HL-60 (cell line): ENCODE measurements around the gene MACROD2.

ENCODE experiments used
- CTCF ChIP-seq: IDR thresholded peaks from one replicate; pipeline ENCODE4 v1.5.1; 2011; ENCODE audit warnings: low read length, control low read depth, inconsistent platforms; ENCODE audit not compliant: insufficient read depth
- GABPA ChIP-seq: IDR thresholded peaks from 2 replicates; pipeline ENCODE4 v1.6.1; 2012; ENCODE audit warnings: low read depth
- REST ChIP-seq: IDR thresholded peaks from 2 replicates; pipeline ENCODE4 v1.6.1; 2012; ENCODE audit warnings: low read depth; ENCODE audit not compliant: insufficient replicate concordance
- SPI1 ChIP-seq: IDR thresholded peaks from 2 replicates; pipeline ENCODE4 v1.6.1; 2012; ENCODE audit warnings: low read depth, mild to moderate bottlenecking, borderline replicate concordance

DNA sequence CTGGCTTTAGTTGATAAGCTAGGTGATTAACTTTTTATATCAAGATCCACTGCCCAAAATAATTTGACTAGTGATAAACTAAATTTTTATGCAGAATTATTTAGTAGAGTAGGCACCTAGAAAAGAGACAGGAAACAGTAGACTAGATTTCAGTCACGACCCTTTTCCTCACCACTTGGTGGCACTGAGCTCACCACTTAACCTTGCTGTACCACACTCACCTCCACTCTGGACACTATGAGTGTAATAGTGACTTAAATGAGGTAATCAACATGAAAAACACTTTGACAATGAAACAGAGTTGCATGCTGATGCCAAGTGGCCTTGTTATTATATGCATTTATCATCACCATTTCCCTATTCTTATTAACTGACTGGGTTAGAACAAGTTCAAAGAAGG is 1847.6 kb downstream of the MACROD2 start:
- no peak for TF ChIP-seq CTCF
- TF ChIP-seq REST, result no peak
- no peak for TF ChIP-seq GABPA
- no peak for TF ChIP-seq SPI1
